Uterus (tissue), 2 donors: ENCODE data around the gene ACSBG1.

Source experiments
- POLR2A ChIP-seq, 2 donors: fragments of 450-650 bp; IDR thresholded peaks; one replicate each; pipeline ENCODE4 v1.6.1; 2016; ENCODE audit warnings: antibody characterized with exemption in 2 of 2, mild to moderate bottlenecking in 1 of 2, moderate library complexity in 1 of 2
- TF ChIP-seq, protein P1 (sequence below), 4 experiments: fragments of 200-600 bp in 2 of 4; fragments of 450-650 bp in 2 of 4; sonication (generic) in 2 of 4; IDR thresholded peaks; one replicate each; pipeline ENCODE4 v1.5.1; 2016 to 2019; ENCODE audit warnings: antibody characterized with exemption in 4 of 4, mild to moderate bottlenecking in 2 of 4, moderate library complexity in 1 of 4

DNA sequence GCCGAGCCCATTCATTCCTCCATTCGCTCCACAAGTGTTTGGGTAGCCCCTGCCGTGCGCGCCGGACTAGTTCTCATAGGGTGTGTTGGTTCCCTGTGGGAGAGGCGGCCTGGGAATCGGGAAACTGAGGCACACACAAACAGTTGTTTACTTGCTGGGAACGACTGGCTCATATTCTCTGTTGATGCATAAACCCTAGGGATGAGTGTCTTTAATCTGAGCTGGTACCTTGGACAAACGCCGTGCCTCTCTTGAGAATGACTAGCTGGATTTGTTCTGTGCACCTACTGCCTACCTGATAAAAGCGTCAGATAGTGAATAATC, 30.7 kb upstream of the ACSBG1 start:
- TF ChIP-seq, protein P1, sequence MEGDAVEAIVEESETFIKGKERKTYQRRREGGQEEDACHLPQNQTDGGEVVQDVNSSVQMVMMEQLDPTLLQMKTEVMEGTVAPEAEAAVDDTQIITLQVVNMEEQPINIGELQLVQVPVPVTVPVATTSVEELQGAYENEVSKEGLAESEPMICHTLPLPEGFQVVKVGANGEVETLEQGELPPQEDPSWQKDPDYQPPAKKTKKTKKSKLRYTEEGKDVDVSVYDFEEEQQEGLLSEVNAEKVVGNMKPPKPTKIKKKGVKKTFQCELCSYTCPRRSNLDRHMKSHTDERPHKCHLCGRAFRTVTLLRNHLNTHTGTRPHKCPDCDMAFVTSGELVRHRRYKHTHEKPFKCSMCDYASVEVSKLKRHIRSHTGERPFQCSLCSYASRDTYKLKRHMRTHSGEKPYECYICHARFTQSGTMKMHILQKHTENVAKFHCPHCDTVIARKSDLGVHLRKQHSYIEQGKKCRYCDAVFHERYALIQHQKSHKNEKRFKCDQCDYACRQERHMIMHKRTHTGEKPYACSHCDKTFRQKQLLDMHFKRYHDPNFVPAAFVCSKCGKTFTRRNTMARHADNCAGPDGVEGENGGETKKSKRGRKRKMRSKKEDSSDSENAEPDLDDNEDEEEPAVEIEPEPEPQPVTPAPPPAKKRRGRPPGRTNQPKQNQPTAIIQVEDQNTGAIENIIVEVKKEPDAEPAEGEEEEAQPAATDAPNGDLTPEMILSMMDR (IDR thresholded peaks at IDR 0.05): no peak
- TF ChIP-seq POLR2A (IDR thresholded peaks at IDR 0.05): no peak
